Esophagus mucosa (tissue), 1 donor: Measurements from ENCODE around the gene KCNS3. TPM values are rescaled to one million over a fixed set of nuclear protein-coding genes. Genes with fewer than 3 reads are reported as not detected.

Experiments
- ATAC-seq: fragments of 200-7000 bp; cut with Tn5 transposase; one replicate; pipeline ENCODE4 v1.9.1; 2020
- total RNA-seq: library from RNA; stranded (reverse); gene quantifications from one replicate; pipeline ENCODE4 v1.2.4, GENCODE V29; 2023
- donor health status: DM: yes; HTN: yes; CAD: no.

The KCNS3 gene
- total RNA-seq, 1 donor from 2014 or later = 3.4 TPM

DNA sequence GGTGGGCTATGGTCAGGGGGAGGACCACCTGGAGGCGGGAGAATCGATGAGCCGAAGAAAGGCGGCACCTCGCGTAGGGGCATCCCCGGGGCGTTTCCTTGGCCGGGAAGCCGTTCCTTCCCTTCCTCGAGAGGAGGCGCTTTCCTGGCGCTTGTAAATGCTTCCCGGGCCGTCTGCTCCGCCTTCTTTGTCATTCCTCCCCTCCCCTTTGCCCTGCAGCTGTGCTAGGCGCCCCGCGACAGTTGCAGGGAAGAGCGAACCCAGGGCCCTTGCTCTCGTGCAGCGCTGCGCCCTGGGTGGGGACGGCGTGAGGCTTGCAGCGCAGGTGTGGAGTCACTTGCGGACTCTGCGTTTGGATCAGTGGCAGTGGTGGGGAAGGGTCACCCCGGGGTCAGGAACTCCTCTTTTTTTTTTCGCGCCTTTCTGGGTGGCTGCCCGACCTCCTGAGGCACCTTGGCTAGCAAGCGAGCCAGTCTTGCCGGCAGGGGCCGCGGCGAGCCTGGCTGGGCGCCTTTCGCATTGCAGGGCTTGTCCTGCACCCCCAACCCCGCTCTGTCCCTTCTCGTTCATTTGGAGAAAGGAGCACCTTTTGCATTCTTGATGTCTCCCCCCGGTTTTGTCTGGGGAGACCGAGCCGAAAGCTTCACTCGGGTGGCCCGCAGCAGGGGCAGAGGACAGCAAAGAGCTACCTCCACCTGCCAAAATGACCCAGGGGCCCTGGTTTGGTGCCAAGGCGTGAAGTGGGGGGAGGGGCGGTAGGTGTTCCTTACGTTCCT lies 858 bp downstream of the KCNS3 start:
- ATAC-seq = peak; percentile 79

DNA sequence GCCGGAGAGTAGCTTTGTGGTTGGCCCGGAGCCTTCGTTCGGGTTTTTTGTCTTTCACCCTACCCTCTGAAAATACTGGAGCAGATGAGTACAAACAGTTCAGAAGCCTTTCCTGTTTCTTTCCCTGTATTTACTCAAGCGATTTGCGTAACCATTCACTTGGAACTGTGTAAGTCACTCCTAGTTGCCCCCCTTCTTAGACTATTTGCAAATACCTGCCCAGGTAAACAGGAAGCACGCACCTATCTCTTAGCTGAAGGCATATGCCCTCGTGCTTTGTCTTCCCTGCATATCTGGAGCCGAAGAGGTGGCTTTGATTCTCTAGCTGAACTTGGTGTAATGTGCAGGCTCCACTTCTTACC lies 1.4 kb downstream of the KCNS3 start:
- no peak for ATAC-seq

DNA sequence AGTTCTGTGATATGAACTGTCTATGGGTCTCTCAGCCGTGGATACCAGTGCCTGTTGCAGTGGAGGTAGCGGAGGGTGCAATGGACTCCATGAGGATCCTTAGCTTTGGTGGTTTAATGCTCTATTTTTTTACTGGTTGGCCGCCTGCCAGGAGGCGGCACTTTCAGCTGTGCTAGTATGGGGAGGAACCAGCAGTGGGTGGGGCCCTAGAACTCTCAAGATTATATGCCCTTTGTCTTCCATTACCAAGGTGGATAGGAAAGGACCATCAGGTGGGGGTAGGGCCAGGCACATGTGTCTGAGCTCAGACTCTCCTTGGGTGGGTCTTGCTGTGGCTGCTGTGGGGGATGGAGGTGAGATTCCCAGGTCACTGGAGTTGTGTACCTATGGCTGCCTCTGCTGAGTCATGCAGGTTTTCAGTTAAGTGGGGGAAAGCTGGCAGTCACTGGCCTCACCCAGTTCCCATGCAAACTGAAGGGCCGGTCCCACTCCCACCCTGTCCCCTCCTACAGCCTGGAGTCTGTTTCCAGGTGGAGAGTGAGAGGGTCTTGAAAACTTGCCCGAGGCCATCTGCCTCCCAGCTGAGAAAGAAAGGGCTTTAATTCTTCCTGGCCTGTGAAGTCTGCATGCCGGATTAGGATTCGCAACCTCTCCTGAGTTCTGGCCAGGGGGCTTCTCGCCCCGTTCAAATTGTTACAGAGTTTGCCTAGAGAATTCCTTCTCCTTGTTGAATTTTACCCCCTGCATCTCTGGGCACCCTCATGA lies 14.5 kb downstream of the KCNS3 start:
- no peak for ATAC-seq

DNA sequence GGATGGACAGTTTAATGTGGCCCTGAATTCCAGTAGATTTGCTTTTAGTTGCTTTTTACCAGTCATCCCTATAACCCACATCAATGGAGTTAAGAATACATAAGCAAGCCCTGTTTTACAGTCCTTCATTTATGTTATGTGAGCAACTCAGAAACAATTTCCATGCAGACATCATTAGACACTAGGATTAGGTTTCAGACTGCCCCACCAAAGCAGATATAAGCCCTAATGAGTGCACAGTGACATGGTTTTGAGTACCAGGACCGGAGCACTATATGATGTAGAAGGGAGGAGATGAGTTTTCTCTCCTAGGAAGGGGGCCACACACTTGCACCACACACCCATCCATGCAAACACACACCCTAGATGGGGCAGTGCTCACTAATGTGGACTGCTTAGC lies 15.5 kb downstream of the KCNS3 start:
- no peak for ATAC-seq

DNA sequence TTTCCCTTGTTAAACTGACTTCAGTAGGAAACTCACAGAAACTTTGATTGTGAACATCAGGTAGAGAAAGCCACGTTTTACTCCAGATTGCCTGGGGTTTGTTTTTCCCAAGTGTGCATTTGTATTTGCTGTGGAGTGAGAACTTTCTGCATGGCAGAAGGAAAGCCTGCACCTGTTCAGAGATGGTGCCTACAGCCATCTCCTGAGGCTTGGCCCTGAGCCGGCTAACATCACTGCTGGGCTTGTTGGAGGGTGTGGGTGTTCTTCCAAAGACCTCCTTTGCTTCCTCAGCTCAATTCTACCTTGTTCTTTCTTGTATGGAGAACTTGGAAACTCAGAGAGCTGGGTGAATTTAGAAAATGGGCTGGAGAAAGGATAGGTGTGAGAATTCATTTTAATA lies 16.1 kb downstream of the KCNS3 start:
- no peak for ATAC-seq

DNA sequence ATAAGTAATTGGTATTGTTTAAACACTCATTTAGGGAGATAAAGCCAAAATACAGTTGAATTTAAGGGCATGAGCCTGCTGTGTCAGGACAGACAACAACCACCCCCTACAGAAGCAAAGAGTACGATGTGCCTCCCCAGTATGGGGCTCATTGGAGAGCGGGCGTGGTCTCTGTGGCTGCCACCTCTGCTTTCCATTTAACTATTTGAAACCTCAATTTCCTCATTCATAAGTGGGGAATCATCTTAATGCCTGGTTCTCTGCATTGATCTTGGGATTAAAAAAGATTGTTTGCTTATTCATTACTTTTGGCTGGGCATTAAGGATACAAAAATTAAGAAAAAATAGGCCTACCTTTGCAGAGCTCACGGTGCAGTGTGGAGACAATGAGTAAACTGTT lies 21.4 kb downstream of the KCNS3 start:
- peak; percentile 72 for ATAC-seq

DNA sequence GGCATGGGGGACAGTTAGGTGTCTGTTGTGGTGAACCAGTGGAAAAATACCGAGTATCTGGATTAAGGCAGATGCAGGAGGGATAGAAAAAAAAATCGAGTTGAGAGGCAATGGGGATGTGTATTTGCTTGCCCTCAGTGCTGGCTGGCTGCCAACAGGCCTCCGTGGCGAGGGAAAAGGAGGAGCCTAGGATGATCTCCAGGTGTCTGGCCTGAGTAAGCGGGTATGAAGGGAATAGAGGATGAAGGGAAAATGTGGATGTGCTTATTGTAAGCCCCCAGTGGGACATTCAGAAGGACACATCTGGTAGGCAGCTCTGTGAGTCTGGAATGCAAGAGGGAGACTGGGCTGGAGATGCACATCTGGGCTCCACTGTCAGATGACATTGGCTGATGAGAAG lies 22.8 kb downstream of the KCNS3 start:
- peak; percentile 74 for ATAC-seq

DNA sequence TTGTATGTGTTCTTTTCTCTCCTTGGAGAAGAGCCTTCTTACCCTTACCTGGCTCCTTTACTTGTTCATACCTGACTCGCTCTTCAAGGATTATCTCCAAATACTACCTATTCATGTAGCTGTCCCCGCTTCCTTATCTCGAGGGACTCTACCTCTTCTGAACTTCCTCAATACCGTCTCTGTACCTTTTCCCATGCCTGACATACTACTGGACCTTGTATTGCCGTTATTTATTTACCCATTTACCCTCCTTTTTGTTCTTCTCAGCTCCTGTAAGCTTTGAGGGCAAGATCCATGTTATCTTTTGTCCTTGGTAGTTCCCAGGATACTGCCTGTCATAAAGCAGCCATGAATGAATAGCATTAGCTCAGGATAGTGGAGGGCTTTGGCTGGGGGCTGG lies 32.5 kb downstream of the KCNS3 start:
- ATAC-seq = no peak

DNA sequence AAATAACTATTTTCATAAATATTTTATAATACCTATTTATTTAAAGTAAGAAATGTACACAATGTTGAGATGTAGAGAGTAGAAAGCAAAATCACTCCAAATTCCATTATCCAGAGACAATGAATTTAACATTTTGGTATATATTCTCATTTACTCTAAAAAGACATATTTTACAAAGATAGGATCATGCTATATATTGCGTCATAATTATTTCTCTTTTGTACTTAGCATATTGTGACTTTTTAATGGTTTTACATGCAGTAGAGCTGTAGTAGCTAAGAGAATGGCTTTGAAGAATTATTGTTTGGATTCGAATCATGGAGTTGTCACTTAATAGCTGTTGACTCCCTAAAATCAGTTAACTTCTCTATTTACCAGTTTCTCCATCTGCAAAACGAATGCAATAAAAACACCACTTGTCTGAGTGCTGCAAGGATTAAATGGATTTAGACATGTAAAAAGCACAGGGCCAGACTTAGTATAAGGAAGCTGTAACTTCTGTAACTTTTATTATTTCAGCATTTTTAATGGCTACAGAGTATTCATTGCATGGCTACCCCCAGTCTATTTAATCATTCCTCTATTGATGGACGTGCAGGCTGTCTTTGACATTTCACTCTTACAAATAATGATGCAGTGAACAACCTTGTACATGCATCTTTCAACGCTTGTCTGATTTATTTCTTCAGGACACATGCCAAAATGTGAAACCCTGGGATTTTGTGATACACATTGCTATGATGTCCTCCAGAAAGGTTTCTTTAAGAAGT lies 33.2 kb downstream of the KCNS3 start:
- ATAC-seq = no peak

DNA sequence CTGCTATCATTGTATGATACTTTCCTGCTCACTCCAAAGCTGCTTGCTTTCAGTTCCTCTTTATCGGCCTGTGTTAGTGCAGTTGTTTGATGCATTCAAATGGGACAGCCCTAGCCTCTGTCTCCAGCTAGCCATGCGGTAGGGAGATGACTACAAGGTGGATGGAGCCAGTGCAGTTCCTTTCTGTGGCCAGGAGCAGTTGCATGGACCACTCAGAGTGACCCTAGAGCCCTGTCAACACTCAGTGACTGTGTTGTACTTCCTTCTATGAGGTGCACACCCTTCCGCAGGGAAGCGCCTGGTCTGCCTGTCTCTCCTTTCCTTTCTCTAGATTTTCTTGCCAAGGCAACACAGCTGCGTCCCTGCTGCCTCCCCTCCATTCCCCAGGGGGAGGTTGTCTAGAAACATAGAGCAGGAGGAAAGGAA lies 33.8 kb downstream of the KCNS3 start:
- no peak for ATAC-seq

DNA sequence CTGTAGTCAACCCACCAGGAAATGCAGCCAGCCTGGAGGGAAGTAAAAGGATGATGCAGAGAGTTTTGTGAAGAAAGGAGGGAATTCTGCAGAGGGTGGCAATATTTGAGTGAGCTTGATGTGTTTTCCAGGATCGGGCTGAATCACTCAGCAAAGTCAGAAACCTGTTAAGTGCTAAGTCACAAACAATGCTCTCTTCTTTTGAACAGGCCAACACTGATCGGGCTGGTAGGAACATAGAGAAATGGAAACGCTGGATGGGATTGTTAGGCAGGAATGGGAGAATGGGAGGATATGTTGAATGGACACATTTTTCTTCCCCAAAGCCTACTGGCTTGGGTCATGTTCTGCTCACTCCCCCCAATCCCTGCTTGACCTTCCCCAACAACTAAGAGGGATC lies 36.6 kb downstream of the KCNS3 start:
- no peak for ATAC-seq

DNA sequence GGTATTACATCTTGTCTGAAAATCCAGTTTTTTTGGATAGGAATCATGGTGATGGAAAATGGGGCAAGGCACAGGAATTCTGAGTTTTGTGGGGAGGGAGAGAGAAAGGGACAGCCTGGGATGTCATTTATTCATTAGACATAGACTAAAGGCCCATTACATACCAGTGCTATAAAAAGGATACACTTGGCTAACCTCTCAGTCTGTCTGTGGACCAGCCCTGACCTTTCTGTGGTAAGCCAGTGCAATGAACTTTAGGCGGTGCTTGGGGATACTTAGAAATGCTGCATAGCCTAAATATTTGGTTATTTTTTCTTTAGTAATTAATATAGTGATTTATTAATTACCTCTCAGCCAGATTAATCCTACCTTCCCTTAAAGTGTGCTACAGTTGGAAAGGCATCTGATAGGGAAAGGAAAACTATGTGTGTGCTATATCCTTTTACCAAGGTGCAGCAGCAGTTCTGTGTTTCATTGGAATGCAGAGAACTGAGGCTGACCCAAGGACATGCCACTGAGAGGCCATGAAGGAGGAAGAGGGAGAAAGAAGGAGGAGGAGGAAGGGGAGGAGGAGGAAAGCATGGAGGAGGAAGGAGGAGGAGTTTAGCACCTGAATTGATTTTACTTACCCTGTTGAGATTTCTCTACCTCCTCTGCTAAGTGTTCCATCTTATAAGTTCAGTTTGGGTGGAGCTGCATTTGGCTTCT lies 37.5 kb downstream of the KCNS3 start:
- ATAC-seq = no peak

DNA sequence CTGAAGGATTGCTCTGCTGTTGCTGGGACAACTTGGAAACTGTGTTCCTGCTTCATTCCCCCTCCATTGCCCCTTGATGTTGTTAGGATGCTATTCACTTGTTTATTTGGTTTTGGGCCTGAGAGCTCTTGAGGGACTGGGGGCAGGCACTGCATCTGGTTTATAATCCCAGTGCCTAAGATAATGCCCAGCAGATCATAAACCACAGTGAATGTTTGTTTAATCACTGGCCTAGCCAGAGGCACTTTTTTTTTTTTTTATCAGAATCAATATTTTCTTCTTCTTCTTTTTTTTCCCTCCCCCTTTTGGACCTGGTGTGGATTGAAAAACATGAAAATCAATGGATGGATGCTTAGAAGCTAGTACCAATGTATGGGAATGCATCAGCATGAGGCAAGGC lies 38.1 kb downstream of the KCNS3 start:
- ATAC-seq = no peak

DNA sequence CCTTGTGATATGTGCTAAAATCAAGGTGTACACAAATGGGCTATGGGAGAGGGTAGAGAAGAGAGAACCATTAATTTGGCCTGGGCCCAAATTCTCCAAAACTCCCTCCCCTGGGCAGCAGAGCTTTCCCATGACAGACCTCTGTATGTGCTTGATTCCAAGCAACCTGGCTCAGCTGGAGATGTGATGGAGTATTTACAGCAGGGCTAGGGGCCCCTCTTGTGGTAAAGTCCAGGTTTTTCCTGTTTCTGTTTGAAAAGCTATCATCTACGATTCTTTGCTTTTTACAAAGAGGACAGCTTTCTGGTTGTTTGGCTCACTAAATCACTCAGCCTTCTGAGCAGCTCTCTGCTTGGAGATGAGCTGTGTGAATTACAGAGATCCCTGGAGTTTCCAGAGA lies 40.3 kb downstream of the KCNS3 start:
- ATAC-seq = no peak

DNA sequence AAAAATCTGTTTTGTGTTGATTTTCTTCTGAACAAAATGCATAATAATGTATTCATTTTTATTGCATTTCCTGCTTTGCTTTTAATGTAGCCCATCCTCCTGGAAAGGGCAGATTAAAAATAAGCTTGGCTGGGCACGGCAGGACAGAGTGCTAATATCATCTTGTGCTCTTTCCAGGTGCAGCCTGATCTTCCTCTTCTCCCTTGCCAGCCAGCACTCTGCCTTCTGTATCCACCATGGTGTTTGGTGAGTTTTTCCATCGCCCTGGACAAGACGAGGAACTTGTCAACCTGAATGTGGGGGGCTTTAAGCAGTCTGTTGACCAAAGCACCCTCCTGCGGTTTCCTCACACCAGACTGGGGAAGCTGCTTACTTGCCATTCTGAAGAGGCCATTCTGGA lies 52.3 kb downstream of the KCNS3 start:
- ATAC-seq = no peak

DNA sequence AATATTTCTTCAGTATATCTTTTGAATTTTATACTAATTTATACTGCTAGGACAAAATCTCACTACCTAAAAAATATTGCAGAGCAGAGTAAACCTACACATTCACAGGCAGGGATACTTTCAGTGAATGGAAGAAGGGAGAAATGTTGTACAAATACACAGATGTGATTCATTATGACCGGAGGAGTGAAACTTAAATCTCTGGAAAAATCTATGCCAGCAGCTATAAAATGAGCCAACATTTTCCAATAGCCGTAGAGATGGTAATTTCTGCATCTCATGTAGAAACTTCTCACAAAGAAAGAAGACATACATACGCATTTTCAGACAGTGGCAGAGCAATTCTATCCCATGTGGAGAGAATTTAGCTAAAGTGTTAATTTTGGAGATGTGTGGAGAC lies 54.8 kb downstream of the KCNS3 start:
- no peak for ATAC-seq

DNA sequence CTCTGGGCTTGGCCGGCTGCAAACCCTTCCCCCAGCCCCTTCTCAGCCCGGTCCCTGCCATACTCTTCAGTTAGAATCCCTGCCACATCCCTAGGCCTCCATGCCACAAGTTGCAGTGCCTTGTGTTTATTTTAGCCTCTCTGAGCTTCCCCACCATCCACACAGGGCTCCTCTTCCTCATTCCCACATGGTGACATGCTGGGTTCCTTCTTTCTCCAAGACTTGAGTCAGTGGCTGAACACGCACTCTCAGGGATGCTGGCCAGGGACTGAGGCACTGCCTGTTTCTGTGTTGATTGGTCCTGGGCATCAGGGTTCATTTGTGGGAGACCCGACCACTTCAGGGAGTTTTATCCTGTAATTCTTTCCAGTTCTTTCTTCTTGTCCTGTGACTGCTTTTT lies 56.3 kb downstream of the KCNS3 start:
- ATAC-seq = no peak

DNA sequence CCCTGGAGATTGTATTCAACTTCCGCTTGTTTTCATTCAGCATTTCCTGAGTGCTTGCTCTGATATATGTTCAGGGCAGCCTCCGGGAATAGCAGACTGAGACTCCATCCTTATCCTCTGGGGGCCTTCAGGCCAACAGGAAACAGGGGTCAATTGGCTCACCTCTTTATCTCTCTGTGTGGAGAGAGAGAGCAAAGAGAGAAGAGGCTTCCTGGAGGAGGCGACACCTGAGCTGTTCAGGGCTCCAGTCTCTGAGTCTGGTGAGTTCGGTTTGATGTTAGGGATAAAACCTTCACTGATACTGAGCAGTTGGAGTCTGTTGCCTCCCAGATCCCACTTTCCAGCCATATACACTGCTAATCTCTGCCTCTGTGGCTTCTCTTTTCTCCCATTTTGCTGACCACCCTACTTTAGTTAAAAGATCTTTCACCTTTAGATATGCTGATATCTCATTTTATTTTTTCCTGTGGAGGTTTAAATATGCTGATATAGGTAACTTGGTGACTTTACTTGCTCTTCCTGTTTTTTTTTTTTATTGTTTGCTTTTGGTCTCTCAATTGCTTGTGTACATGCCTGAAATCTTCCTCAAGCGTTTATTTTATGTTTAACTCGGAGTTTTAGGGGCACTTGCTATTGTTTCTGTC lies 56.9 kb downstream of the KCNS3 start:
- ATAC-seq = no peak

DNA sequence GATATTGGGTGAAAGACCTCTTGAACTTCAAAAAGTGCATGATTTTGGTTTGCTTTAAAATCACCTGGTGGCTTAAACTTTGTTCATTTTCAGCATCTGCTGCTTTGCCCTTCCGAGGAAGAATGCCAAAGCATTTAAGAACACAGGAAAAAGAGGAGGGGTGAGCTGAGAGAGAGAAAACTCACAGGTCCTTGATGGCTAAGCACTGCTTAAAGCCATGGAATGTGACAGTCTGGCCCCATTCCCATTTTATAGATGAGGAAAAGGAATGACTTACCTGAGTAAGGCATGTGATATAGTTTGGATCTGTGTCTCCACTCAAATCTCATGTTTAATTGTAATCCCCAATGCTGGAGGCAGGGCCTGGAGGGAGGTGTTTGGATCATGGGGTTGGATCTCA lies 58.1 kb downstream of the KCNS3 start:
- ATAC-seq = no peak

DNA sequence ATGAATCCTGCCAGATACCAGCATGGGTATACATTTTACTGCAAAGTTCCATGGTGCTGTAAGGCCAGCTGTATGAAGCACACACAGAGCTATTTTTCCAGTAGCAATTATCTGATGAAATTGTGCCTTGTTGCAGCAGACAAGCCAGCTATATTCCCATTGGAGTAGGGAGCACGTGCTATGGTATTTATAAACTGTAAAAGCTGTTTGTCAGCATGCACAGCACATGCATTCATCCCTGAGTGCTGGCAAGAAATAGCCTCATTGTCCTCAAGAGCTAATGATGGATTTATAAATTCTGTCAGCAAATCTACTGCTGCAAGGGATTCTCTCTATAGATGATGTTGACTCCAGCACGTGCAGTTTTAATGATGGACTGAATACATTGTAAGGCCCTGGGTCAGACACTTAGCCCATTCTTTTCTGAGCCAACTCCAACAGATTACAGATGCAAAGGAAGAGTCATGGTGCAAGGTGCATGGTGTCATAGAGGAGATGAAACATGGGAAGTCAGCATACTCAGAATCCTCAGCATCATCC lies 61.7 kb downstream of the KCNS3 start:
- ATAC-seq = no peak

DNA sequence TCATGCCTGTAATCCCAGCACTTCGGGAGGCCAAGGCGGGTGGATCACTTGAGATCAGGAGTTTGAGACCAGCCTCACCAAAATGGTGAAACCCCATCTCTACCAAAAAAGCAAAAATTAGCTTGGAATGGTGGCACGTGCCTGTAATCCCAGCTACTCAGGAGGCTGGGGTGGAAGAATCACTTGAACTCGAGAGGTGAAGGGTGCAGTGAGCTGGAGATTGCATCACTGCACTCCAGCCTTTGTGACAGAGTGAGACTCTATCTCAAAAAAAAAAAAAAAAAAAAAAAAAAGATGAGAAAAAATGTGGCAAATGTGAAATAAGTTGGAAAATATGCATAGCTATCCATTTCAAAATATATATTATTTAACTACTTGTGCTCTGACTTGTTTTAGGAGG lies 65.0 kb downstream of the KCNS3 start:
- ATAC-seq = no peak

DNA sequence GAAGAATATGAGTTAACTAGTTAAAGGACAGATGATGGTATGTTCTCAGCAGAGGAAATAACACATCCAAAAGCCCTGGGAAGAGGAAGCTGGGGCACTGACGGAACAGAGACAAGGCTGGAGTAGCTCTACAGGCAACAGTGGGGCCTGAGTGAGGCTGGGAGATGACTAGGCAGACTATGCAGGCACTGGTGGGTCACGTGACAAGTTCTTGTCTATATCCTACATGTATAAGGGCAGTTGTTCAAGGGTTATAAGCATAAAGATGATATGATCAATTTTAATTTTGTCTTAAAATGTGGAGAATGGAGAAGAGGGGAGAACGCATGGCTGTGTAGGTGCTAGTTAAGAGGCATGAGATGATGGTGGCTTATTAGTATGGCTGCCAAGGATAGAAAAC lies 68.6 kb downstream of the KCNS3 start:
- ATAC-seq = no peak
